ENCODE measurements around the gene RP2.

RP2 gene

DNA sequence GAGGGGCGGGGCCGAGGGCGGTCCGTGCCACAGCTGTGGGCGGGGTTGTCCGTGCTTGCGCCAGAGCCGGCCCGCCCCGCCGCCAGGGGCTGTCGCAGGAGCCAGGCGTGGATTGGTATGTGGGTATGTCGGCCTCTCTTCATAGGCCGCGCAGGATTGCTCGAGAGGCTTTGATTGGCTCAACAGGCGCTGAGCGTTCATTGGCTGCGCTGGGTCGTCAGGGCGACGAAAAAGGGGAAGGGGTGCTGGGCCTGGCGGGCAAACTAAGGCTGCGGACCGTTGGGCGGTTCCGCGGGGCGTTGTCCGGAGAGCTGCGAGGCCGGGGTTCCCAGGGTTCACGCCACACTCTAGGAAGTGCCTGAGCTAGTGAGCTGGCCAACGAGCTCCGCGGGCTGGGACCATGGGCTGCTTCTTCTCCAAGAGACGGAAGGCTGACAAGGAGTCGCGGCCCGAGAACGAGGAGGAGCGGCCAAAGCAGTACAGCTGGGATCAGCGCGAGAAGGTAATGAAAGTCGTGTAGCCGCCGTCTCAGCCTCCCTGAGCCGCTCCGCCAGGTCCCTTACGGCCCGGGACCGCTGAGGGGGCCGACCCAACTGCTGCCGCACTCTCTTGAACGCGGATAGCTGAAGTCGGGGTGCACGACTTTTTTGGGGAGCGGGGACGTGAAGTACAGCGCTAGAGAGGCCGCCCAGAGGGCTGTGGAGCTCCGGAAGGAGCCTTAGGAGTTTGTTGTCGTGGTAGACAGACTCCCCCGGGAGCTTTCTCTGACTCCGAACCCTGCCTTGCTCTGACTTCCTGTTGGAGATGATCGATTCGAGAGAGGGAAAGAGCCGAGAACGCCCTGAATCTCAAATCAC is at the start of gene RP2:
TSS of gene RP2 (plus strand) at position 343 of the 857 bp plus-strand sequence. CDS start at position 401, 58 bp downstream.
- peak; percentile 96 for DNase-seq

DNA sequence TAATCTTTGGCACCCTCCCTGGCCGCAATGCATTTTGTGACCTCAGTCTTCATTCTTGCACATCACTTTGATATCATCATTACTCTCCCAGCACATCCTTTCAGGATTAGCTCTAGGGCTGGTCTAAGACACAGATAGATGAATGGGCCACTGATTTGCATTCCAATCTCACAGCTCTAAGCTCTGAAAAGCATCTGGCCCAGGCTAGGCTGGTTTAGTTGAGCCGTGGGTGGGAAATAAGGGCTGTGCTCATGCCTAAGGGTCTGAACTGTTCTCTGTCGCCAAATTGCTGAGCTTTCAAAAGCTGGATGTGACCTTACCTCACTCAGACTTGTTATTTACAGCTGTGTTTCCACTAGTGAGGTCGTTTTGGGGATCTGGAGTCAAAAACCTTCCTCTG is 47.9 kb upstream of the RP2 start:
- peak; percentile 66 for DNase-seq

DNA sequence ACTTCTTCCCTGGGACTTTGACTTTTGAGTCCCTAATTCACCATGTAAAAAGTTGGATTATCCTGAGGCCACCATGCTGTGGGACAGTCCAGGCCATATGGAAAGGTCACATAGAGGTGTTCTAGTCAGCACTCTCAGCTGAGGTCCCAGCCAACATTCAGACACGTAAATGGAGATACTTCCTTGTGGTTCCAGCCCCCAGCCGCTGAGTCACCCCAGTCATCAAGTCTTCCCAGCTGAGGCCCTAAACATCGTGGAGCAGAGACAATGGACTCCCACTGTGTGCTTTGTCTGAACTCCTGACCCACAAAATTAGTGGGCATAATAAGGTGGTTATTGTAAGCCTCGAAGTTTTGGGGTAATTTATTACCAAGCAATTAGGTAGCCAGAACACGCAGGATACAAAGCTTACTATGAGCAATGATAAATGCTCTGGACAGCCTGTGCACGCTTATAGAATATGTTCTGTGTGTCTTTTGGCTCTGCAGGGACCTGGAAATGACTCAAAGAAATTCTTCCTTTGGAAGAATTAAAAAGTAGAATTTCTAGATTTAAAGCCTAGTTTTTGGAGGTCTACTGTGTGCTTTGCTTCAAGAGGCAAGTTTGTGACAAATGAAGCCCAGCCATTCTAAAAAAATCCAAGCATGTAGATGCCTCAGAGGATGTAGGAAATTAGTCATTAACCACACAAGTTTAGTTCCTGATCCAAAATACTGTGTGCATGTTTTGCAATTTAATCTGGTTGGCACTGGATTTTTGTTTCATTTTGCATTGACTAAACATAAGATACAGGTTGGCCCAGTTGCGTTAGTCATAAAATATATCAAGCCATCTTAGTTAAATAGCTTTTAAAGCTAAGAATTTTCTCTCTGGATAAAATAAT is 44.7 kb upstream of the RP2 start:
- peak; percentile 84 for DNase-seq

DNA sequence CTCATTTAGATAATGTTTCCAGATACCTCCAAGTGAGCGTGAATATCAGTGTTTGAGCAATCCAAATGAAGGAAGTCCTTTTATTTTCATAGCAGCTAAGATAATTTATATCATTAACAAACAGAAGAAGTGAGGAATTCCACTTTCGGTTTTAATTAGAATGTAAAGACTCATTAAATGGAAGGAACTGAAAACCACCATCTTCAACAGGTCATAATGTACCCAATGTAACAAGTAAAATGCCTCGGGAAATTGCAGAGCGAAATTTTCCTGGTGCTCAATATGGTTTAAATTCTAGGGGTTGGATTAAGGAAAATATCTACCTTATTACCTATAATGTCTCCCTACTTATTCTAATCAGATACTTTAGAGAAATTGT is 44.0 kb upstream of the RP2 start:
- DNase-seq = no peak

DNA sequence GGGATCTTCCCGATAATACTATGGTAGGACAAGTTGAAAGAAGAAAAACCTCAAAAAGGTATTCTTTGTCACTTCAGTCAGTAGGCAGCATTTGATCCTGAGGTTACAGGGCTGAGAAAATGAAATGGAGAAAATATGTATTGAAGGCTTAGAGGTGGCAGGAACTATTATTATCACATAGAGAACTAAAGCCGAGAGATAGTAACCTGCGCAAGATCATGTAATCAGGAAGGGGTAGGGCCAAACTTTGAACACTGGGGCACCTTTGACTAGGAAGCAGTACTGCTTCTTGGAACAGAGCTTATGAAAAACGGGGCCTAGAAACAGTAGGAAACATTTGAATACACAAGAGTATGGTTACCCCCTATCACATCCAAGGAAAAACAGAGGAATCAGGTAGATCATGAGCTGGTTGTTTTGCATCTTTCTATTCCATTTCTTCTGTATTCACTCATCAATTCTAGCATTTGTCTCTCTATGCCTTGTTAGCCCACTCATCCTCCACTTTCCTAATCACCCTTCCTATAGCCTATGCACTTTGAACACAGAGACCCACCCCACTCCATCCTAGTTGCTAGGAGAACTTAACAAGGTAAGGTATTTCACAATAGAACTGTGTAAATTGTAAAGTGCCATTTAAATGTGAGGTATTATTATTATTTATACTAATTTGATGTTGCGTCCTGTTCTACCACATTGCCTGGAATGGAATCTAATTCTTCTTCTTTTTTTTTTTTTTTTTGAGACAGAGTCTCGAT is 43.3 kb upstream of the RP2 start:
- no peak for DNase-seq

DNA sequence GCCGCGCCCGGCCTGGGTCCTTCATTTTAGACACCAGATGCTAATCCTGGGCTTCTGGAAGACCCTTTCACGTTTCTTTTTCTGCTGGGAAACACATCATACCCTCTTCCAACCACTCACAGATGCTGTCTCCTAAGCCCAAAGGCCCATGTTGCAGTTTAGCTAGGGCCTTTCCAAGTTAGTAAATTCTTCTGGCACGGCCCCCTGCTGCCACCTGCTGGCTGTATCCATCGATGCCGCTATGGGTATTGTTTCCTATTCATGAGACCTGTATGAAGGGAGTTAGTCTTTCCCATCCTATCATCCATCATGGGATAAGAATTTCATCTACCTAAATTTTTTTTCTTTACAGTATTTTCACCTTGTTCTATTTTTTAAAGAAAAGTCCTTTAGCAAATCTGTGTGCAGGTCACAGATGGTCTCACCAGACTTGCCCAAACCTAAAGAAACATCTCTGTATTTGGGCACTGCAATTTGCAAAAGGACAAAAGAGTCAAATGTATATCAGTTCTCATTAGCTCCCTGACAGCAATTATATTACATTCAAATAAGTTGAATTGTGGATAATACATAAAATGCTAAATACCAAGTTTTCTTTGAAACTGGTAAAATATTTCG is 40.2 kb upstream of the RP2 start:
- peak; percentile 83 for DNase-seq

DNA sequence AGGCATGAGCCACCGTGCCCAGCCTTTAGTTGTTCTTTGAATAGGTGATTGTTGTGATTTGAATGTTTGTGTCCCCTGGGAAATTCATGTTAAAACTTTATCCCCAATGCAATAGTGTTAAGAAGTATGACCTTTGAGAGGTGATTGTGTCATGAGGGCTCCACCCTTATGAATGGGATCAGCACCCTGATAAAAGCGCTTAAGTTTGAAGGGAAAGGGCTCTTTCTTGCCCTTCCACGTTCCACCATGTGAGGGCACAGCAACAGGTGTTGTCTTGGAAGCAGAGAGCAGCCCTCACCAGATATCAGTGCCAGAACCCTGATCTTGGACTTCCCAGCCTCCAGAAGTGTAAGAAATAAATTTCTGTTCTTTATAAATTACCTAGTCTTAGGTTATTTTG is 33.7 kb upstream of the RP2 start:
- no peak for DNase-seq

DNA sequence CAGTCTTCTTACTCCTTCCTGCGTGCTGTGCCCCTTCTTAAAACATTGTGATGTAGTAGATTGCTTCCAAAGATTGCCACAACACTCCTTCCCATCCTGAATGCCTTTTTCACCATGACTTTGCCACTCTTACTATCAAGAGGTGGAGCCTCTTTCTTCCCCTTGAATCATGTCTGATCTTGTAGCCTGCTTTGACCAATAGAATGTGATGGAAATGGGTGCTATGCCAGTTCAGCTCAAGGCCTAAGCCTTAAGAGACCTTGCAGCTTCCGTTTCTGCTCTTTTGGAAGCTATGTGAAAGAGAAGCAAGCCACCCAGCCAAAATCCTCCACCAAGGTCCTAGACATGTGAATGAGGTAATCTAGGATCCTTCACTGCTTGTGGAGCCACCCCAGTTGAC is 31.6 kb upstream of the RP2 start:
- DNase-seq = no peak

DNA sequence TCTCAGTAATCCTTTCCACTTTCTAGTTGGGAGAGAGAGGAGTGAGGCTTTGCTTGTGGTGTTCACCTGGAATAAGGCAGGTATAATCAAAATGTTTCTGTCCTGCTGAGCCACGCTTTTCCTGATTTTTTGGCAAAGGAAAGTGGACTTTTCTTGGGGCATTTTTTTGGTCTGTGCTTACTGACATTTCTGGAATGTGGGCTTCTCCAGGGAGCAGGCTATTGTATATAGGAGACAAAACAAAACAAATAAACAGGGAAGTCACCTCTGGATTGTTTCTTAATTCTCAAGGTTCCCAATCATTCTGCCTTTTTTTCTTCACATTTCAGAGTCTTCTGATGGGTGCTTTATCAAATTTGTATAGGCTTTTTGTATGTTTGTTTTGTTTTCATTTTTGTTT is 25.7 kb upstream of the RP2 start:
- DNase-seq = no peak

DNA sequence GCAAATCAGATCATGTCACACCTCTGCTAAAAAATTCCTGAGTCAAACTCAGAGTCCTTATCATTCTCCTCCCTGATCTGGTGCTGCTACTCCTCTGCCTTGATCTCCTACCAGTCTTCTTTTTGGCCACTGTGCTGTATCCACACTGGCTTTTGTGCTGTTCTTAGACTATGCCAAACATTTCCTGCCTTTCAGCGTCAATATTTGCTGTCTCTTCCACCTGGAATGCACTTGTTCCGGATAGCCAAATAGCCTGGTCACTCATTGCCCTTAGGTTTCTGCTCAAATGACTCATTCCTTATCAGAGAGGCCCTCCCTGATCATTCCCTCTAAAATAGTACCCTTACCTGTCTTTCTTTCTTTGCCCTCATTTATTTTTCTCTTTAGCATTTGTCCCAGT is 24.4 kb upstream of the RP2 start:
- DNase-seq = peak; percentile 75

DNA sequence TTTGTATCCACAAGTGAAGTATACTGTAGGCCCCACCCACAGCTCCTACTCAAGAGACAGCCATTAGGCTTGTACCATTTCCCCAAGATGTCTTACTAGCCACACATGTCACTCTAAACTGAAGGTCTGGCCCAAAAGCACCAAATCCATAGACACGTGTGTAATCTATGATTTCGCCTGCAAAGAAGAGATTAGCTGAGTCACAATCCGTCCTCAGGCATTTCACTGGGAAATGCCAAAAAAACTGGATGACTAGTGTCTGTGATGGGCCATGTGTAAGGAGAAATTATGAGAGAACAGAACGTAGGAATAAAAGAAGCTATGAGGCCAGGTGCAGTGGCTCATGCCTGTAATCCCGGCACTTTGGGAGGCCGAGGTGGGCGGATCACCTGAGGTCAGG is 21.9 kb upstream of the RP2 start:
- DNase-seq = no peak

DNA sequence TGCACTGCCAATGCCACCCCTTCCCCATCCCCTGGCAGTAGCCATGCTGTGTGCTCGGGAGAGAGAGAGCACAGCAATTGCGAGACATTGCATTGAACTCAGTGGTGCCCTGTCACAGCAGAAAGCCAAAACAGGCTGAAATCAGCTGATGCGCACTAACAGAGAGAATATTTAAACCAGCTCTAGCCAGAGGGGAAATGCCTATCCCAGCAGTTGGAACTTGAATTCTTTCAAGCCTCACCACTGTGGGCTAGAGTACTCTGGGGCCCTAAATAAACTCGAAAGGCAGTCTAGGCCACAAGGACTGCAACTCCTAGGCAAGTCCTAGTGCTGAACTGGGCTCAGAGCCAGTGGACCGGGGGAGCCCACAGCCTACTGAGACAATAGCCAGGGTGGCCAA is 17.7 kb upstream of the RP2 start:
- DNase-seq = peak; percentile 74

DNA sequence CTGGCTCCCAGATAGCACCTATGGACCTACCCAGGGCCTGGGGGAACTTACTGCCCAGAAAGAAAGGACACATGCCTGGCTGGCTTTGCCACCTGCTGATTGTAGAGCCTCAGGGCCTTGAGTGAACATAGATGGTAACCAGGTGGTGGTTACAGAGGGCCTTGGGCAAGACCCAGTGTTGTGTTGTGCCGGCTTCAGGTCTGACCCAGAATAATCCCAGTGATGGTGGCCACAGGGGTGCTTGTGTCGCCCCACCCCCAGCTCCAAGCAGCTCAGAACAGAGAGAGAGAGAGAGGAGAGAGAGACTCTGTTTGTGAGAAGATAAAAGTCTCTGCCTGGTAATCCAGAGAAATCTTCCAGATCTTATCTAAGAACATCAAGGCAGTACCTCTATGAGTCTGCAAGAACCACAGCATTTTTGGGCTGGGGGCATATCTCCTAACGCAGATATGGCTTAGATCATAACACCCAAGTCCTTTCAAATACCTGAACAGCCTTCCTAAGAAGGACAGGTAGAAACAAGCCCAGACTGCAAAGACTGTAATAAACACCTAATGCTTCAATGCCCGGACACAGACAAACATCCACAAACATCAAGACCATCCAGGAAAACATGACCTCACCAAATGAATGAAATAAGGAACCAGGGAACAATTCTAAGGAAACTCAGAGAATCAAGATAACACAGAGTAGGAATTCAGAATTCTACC is 16.3 kb upstream of the RP2 start:
- DNase-seq = peak; percentile 65

DNA sequence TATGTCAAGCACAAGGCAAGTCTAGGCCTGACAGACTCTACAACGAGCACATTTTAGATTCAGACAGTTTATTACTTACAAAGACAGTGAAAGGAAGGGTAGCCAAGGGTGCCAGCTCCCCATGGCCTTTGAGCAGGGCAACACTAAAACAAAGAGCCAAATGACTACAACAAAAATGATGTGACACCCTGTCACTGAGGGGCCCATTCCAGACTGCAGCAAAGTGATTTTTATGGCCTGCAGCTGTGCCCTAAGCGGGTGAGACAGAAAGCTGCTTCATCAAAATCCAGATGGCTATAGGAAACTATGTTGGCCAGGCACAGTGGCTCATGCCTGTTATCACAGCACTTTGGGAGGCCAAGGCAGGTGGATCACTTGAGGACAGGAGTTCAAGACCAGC is 13.4 kb upstream of the RP2 start:
- no peak for DNase-seq

DNA sequence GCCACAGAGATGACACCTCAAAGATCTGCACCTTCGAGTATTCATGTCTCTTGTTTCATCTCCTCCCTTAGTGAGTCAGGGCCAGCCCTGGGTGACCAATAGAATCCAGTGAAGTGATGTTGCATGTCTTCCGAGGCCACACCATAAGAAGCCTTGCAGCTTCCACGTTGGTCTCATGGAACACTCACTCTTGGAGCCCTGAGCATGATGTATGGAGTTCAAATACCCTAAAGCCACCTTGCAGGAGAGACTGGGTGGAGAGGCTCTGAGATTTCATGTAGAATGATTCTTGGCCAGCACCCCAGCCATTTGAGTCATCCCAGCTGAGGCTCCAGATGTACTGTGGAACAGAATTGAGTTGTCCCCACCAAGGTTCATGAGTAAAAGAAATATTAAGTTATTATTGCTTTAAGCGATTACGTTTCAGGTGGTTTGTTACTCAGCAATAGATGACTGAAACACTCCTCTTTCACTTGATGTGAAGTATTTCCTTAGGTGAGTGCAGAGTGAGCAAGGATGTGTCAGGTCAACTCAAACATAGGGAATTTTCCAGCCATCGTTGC is 5.0 kb upstream of the RP2 start:
- DNase-seq = no peak

DNA sequence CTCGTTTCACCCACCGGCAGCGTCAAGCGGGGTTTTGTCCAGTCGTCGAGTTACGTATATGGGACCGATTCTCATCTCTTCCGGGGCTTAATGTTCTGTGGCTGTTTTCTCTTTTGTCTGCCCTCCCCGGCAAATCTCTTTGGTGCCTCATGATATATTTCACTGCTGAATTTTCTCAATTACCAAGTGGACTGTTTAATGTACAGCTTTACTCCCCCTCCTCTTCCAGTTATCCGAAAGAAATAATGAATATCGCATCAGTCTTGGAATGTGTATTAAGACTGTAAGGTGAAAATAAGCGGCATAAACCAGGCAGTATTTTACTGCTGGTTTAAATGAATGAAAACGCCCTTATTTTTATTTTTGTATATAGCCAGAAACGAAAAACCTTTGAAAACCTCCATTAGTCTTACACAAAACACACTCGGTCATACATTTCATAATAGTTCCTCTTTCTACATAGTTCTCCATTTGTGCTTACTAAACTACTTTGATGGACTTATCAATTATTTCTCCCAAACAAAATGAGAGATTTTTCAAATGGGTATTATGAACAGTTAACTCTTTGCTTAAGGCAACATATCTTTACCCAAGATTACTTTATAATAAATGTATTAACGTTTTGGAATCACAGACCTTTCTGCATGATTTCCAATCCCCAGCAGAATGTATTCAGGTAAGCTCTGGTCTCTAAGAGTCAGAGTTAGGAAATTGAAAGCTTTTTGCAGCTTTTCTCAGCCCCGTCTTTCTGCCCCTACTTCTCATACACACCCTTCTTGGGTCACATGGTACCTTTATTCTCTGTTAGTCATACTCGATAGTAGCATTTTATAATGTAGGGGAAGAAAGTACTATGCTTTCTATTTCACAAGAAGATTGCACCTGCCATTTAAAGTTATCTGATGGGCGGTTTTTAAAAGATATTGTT is 979 bp downstream of the RP2 start:
- no peak for DNase-seq

DNA sequence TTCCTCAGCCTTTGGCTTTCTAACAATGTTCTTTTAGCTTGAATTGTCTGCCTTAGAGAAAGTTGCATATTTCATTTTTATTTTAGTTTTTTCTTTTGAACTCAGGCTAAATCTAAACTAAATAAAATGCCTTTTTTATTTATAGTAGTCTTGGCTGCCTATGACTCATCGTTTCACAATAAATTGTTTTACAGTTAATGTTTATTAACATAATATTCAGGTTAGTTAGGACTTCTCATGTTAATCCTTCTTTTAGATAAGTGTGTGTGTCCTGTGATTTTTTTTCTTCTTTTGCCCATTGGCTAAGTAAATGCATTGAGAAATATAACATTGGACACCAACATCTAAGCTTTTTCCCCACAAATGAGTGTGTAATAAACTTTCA is 1.6 kb downstream of the RP2 start:
- DNase-seq = no peak

DNA sequence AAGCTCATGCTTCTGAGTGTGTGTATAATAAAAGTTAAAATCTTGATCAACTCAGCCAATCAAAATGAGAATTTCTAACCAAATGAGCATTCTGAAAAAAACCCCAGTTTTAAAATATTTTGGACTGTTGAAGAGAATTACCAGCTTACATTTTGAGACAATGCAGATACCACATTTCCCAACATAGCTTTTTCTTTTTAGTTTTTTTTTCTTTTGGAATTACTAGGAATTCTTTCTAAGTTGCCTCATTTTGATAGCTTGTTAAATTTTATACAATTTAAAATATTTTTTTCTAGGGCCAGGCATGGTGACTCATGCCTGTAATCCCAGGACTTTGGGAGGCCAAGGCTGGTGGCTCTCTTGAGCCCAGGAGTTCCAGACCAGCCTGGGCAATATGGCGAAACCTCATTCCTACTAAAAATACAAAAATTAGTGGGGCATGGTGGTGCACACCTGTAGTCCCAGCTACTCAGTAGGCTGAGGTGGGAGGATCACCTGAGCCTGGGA is 2.2 kb downstream of the RP2 start:
- no peak for DNase-seq

DNA sequence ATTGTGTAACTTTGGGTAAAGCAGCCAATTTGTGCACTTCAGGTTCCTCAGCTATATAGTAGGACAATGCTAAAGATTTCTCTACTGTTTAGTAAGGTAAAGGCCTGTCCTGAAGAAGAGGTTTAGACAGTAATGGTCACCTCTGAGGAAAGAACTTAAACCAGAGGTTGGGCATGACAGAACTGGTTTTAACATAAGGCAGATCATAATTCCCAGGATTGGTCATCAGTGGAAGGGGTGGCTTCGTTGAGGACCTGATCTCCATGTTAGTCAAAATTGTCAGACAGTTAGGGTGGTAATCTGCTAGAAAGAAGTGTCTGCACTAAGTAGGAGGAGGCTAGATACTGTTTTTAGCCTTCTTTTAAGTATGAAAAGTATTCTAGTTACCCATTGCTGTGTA is 4.1 kb downstream of the RP2 start:
- no peak for DNase-seq

DNA sequence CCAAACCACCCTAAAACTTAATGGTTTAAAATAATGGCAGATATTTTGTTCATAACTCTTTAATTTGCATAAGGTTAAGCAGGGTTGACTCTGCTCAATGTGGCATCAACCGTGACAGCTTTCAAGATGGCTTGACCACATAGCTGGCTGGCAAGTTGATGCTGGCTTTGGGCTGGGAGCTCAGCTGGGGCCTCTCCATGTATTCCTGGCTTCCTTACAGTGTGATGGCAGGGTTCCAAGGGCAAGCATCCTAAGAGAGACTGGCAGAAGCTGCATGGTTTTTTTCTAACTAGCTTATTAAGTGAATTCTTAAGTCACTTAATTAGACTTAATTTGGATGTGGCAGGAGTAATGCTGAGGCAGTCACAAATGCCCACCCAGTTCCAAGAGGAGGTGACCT is 4.5 kb downstream of the RP2 start:
- DNase-seq = no peak

DNA sequence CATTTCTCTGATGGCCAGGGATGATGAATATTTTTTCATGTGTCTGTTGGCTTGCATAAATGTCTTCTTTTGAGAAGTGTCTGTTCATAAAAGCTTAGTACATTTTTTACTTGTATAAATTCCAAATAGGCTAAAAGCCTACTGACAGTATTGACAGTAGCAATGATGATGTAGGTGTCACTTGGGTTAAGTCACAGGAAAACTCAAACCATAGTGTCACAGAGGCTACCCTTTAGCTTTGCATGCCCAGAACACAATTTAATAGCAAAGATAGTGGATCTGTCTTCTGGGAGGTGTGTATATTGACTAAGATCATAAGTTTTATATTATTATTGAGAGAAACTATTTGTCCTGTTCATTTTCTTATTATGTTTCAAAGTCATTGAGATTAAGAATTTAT is 8.1 kb downstream of the RP2 start:
- DNase-seq = no peak

Data from islet precursor cell (in vitro differentiated cells).